NCI-H2196 treated with DMSO at 0.1 percent for 48 hours (cell line): ENCODE results near the gene RXRA.

Source experiments
- DNase-seq: peaks from one replicate; lab custom pipeline; 2025; ENCODE audit not compliant: unreplicated experiment; lab: John Stamatoyannopoulos, UW

Gene RXRA

GRCh38 chr9:134379831-134380365 is 53.6 kb downstream of the RXRA start:
- no peak for DNase-seq

GRCh38 chr9:134380542-134381271 is 54.5 kb downstream of the RXRA start:
- no peak for DNase-seq

GRCh38 chr9:134381272-134381661 is 55.0 kb downstream of the RXRA start:
- no peak for DNase-seq

DNA sequence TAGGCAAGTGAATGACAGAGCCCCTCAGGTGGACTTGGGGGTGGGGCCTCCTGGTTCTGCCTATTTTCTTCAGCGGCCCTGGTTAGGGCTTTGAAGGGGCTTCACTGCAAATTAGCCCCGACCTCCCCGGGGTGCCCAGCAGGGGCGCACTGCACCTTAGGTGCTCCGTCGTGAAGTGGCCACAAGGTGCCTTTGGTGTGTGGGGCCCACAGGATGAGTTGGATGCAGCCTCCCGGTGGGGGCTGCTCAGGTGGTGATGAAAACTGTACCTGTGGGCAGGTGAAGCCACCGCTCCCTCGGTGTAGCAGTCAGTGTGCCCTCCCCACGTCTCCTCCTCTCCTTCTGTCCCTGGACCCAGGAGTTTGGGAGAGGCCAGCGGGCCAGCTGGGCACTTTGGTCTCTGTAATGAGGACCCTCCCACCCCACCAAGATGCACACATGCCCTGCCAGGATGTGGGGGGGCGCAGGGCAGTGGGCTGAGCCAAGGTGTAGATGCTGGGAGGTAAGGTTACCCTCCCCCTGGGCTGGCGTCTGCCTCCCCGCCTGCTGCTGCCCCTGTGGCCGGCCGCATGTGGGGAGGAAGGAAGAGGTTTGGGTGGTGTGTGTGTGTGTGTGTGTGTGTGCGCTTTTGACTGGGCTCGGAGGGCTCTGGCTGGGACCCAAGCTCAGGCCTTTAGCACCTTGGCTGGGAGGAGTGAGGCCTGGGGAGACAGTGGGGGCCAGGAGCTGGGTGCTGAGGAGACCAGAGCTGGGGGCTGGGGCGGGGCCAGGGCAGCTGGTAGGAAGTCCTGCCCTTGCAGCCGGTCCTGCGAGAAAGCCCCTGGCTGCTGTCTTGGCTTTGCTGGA is 55.6 kb downstream of the RXRA start:
- no peak for DNase-seq

DNA sequence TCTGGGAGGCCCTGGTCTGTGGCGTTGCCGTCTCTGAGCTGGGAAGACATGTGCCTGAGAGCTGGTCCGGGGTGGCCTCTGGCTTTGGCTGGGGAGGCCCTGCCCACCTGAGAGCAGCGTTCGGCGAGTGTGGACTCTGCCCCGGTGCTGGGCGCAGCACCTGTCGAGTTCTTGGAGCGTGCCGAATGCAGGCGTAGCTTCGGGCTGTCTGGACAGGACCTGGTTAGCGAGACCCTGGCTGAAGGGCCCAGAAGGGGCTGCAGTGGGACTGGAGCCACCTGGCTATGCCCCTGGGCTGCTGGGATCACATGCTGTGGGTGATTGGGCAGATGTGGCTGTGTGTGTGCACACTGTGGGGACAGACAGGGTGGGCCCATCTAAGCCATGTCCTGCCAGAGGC is 56.5 kb downstream of the RXRA start:
- DNase-seq = no peak

GRCh38 chr9:134383148-134383547 is 56.9 kb downstream of the RXRA start:
- DNase-seq = no peak

GRCh38 chr9:134384811-134385479 is 58.7 kb downstream of the RXRA start:
- no peak for DNase-seq

GRCh38 chr9:134385915-134386314 is 59.7 kb downstream of the RXRA start:
- DNase-seq = no peak

DNA sequence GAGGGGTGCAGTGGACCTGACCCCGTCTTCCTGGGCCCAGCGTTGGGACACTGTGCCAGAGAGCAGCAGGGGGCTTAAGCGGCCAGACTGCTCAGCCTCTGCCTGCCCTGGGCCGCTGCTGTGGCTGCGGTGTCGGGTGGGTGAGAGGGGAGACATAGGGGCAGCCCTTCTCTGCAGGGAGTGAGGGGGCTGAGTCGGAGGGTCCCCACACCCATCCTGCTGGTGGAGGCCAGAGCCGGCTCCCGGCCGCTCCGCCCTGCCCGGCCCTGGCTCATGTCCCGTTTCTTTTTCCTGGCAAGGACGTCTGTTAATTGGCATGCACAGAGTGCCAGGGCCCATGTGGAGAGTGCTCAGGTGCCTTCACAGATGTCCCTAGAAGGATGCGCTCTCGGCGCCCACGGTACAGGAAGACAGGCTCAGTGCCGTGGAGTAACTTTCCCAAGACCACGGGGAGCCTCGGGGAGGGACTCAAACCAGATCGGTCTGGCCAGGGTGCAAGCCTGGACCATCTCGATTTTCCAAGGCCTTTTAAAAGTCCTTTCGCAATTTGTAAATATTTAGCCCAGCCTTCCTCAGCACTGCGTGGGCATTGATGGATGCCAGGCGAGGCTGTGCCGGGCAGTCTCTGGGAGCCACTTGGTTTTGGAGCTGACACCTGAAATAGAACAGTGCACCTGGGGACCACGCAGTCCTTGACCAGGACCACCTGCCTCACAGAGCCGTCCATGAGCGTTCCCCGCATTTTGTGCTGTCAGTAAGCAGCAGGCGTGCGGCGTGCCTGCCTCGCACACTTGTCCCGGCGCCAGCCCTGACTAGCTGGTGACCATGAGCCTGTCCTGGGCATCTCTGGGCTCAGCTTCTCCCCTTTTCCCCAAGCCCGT is 60.9 kb downstream of the RXRA start:
- no peak for DNase-seq

- DNase-seq = no peak
Measured at GRCh38 chr9:134388289-134388808, 62.1 kb downstream of the RXRA start.

GRCh38 chr9:134388976-134389375 is 62.7 kb downstream of the RXRA start:
- DNase-seq = no peak

- no peak for DNase-seq
Measured at GRCh38 chr9:134389642-134390041, 63.4 kb downstream of the RXRA start.

GRCh38 chr9:134390537-134390936 is 64.3 kb downstream of the RXRA start:
- DNase-seq = no peak

GRCh38 chr9:134390947-134391318 is 64.7 kb downstream of the RXRA start:
- no peak for DNase-seq

GRCh38 chr9:134391319-134392231 is 65.3 kb downstream of the RXRA start:
- DNase-seq = no peak

GRCh38 chr9:134392900-134393299 is 66.6 kb downstream of the RXRA start:
- DNase-seq = no peak

DNA sequence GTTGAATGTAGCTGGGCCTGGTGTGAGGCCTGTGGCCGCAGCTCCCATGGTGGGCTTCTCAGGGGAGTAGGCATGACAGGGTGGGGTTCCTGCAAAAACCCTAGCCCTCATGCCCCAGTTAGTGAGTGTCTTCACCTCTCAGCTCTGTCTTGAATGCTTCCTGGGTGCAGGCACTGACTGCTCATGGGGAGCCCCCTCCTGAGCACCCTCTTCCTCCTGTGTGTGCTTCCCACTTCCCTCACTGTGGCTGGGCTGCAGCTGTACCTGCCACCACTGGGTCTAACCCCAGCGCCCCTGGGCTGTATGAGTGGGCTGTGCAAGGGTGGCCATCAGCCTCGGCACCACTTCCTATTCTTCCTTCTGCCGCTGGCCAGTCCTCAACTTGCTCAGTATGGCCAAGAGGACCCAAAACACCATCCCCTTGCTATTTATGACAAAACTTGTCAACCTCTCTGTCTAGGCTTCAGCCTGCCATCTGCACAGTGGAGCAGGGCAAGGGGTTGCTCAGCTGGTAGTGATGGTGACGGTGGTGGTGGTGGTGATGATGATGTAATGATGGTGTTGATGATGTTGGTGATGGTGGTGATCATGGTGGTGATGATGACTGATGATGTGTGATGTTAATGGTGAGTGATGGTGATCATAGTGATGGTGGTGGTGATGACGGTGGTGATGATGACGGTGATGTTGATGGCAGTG is 67.5 kb downstream of the RXRA start:
- DNase-seq = no peak

DNA sequence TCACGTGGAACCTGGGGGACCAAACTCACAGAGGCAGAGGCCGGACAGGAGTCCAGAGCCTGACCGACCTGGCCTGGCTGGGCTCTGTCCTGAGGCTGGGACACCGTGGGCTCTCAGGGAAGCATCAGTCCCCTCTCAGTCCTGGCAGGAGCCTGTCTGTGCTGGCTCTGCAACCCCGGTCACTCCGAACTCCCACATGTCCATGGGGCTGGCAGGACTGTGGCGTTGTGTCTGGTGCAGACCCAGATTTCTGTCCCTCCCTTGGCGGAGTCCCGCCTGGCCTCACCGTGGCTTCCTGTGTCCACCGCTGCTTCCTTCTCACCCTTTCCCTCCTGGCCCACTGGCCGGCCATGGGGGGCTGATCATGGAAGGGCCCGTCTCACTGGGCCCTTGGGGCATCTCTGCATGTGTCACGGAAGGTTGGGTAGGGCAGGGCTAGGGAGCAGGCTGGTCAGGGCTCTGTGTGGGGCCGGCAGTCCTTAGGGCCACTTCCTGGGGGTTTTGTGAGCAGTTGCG is 68.8 kb downstream of the RXRA start:
- DNase-seq = no peak
